HCT116 (cell line): ENCODE data around the gene ELP5. TPM values are rescaled to one million over a fixed set of nuclear protein-coding genes. Genes with fewer than 3 reads are reported as not detected.

ENCODE experiments used
- ATAC-seq: fragments of 200-7000 bp; cut with Tn5 transposase; 2 replicates; pipeline ENCODE4 v1.9.1; 2020; ENCODE audit warnings: mild to moderate bottlenecking, moderate library complexity
- BruUV-seq: library from RNA; stranded (reverse); fragments of 400-500 nt; replicated peaks from 2 replicates; lab custom pipeline; 2021; lab: Mats Ljungman, UMichigan
- CTCF ChIA-PET: fragments of 300-600 bp; sonication (Branson Sonifier 250); formaldehyde crosslinking; loops from one replicate; lab custom pipeline; 2021; ENCODE audit warnings: antibody characterized with exemption; lab: Charles Lee
- POLR2A ChIA-PET: fragments of 300-600, 350-600 bp; sonication (Branson Sonifier 250); formaldehyde crosslinking; loops from one replicate; lab custom pipeline; 2021; ENCODE audit warnings: antibody characterized with exemption; lab: Charles Lee
- RAD21 ChIA-PET, 2 experiments: fragments of 300-600 bp; sonication (Branson Sonifier 250); formaldehyde crosslinking; loops; one replicate each; lab custom pipeline; 2023; ENCODE audit warnings: low total read pairs in 2 of 2; ENCODE audit not compliant: uncharacterized antibody in 2 of 2, unreplicated experiment in 2 of 2, low non-redundant PET in 1 of 2; lab: Charles Lee
- DNase-seq: peaks from one replicate; pipeline ENCODE4 v3.0.0-alpha.2; 2010; ENCODE audit warnings: low read depth, low spot score
- H2AFZ ChIP-seq: fragments of 200-600 bp; shearing (Covaris generic), sonication (generic); 2 replicates; pipeline ENCODE4 v1.6.1; 2017; ENCODE audit warnings: low read depth, mixed run types, mixed read lengths, antibody characterized with exemption, low read length; ENCODE audit not compliant: poor library complexity, severe bottlenecking
- H3K27ac ChIP-seq: 2 replicates; pipeline ENCODE4 v1.5.1; 2012; ENCODE audit warnings: low read depth, low read length
- H3K27me3 ChIP-seq: fragments of 200-600 bp; sonication (generic); 2 replicates; pipeline ENCODE4 v1.6.1; 2016; ENCODE audit warnings: mixed run types, low read length, mixed read lengths; ENCODE audit not compliant: insufficient read depth
- H3K36me3 ChIP-seq, 2 experiments: fragments of 200-500 bp in 1 of 2; fragments of 200-600 bp in 1 of 2; sonication (Bioruptor generic) in 1 of 2; sonication (generic) in 1 of 2; 2 replicates each; pipeline versions ENCODE4 v1.5.1 to v1.6.1; 2014 to 2016; ENCODE audit warnings: low read length in 2 of 2, inconsistent platforms in 1 of 2, mixed read lengths in 1 of 2, mixed run types in 1 of 2; ENCODE audit not compliant: insufficient read depth in 2 of 2, control insufficient read depth in 1 of 2
- H3K4me1 ChIP-seq, 2 experiments: fragments of 200-600 bp in 1 of 2; sonication (generic) in 1 of 2; 2 replicates each; pipeline versions ENCODE4 v1.5.1 to v1.6.1; 2012 to 2017; ENCODE audit warnings: low read length in 2 of 2, inconsistent platforms in 1 of 2, mild to moderate bottlenecking in 1 of 2, mixed read lengths in 1 of 2, mixed run types in 1 of 2, moderate library complexity in 1 of 2; ENCODE audit not compliant: insufficient read depth in 2 of 2, control insufficient read depth in 1 of 2
- H3K4me2 ChIP-seq: fragments of 200-600 bp; sonication (generic); 2 replicates; pipeline ENCODE4 v1.6.1; 2017; ENCODE audit warnings: mixed run types, low read length, mixed read lengths
- H3K4me3 ChIP-seq, 2 experiments: fragments of 200-600 bp in 1 of 2; sonication (generic) in 1 of 2; replicated peaks in 1 of 2; 2 replicates each; pipeline ENCODE4 v1.5.1; 2011 to 2016; ENCODE audit warnings: low read length in 2 of 2, control low read depth in 1 of 2, low read depth in 1 of 2, mild to moderate bottlenecking in 1 of 2, mixed read lengths in 1 of 2, mixed run types in 1 of 2
- H3K79me2 ChIP-seq: fragments of 200-600 bp; sonication (generic); 2 replicates; pipeline ENCODE4 v1.6.1; 2017; ENCODE audit warnings: mild to moderate bottlenecking, mixed run types, low read length, moderate library complexity, mixed read lengths; ENCODE audit not compliant: insufficient read depth
- H3K9ac ChIP-seq: fragments of 200-600 bp; sonication (generic); 2 replicates; pipeline ENCODE4 v1.6.1; 2016; ENCODE audit warnings: low read length, mixed read lengths
- H3K9me2 ChIP-seq: fragments of 200-600 bp; sonication (generic), shearing (Covaris generic); 2 replicates; pipeline ENCODE4 v1.6.1; 2017; ENCODE audit warnings: mixed run types, mild to moderate bottlenecking, moderate library complexity; ENCODE audit not compliant: insufficient read depth
- H3K9me3 ChIP-seq, 2 experiments: fragments of 200-500 bp in 1 of 2; fragments of 200-600 bp in 1 of 2; sonication (Bioruptor generic) in 1 of 2; sonication (generic) in 1 of 2; 2 replicates each; pipeline ENCODE4 v1.6.1; 2014 to 2017; ENCODE audit warnings: low read length in 2 of 2, mixed read lengths in 2 of 2, inconsistent platforms in 1 of 2, low read depth in 1 of 2, mild to moderate bottlenecking in 1 of 2, mixed run types in 1 of 2, moderate library complexity in 1 of 2; ENCODE audit not compliant: control insufficient read depth in 1 of 2, insufficient read depth in 1 of 2
- H4K20me1 ChIP-seq: fragments of 200-600 bp; sonication (generic), shearing (Covaris generic); 2 replicates; pipeline ENCODE4 v1.6.1; 2017; ENCODE audit warnings: mixed run types, mild to moderate bottlenecking, moderate library complexity; ENCODE audit not compliant: insufficient read depth
- CBX3 ChIP-seq: IDR thresholded peaks from 2 replicates; pipeline ENCODE4 v1.6.1; 2012; ENCODE audit warnings: low read depth
- CEBPB ChIP-seq: IDR thresholded peaks from 2 replicates; pipeline ENCODE4 v1.6.1; 2012; ENCODE audit warnings: low read depth
- EGR1 ChIP-seq: IDR thresholded peaks from 2 replicates; pipeline ENCODE4 v1.6.1; 2012; ENCODE audit warnings: low read depth
- ELF1 ChIP-seq: IDR thresholded peaks from 2 replicates; pipeline ENCODE4 v1.6.1; 2012; ENCODE audit warnings: low read depth, borderline replicate concordance
- EZH2 ChIP-seq: fragments of 200-600 bp; sonication (generic); IDR thresholded peaks from 2 replicates; pipeline ENCODE4 v1.6.1; 2017; ENCODE audit warnings: antibody characterized with exemption, mixed run types
- EZH2phosphoT487 ChIP-seq: fragments of 200-600 bp; IDR thresholded peaks from 2 replicates; pipeline ENCODE4 v1.6.1; 2018; ENCODE audit warnings: antibody characterized with exemption, borderline replicate concordance
- JUND ChIP-seq: IDR thresholded peaks from 2 replicates; pipeline ENCODE4 v1.6.1; 2012
- POLR2A ChIP-seq: IDR thresholded peaks from 2 replicates; pipeline ENCODE4 v1.7.0; 2011; ENCODE audit warnings: borderline replicate concordance; ENCODE audit not compliant: insufficient read depth, insufficient read length; ENCODE audit errors: extremely low read depth
- POLR2AphosphoS5 ChIP-seq: IDR thresholded peaks from 2 replicates; pipeline ENCODE4 v1.6.1; 2011; ENCODE audit warnings: mild to moderate bottlenecking, low read depth, low read length, moderate library complexity
- SIN3A ChIP-seq: IDR thresholded peaks from 2 replicates; pipeline ENCODE4 v1.6.1; 2012; ENCODE audit warnings: low read depth
- SRF ChIP-seq: IDR thresholded peaks from 2 replicates; pipeline ENCODE4 v1.6.1; 2012; ENCODE audit warnings: low read depth
- TCF7L2 ChIP-seq: IDR thresholded peaks from 2 replicates; pipeline ENCODE4 v1.7.0; 2011; ENCODE audit warnings: borderline replicate concordance, inconsistent platforms; ENCODE audit not compliant: insufficient read depth, insufficient read length; ENCODE audit errors: extremely low read depth
- YY1 ChIP-seq: IDR thresholded peaks from 2 replicates; pipeline ENCODE4 v1.6.1; 2011; ENCODE audit warnings: low read length, low read depth, moderate library complexity, mild to moderate bottlenecking; ENCODE audit not compliant: insufficient replicate concordance; ENCODE audit errors: extremely low read depth
- ZFX ChIP-seq: fragments of 450-650 bp; IDR thresholded peaks from 2 replicates; pipeline ENCODE4 v1.6.1; 2017
- ZNF274 ChIP-seq: fragments of 200-500 bp; sonication (Bioruptor generic); IDR thresholded peaks from 2 replicates; pipeline ENCODE4 v1.6.1; 2014; ENCODE audit warnings: mild to moderate bottlenecking, low read depth, low read length, inconsistent platforms
- intact Hi-C: fragments of 100-400 bp; cut with micrococcal nuclease; formaldehyde crosslinking; loops from 2 replicates; pipeline ENCODE4 v1.10.0; 2022
- total RNA-seq: library from RNA; stranded (reverse); gene quantifications from one replicate; pipeline ENCODE4 v1.2.1, GENCODE V29; 2021; ENCODE audit not compliant: unreplicated experiment
- TF ChIP-seq, protein P1 (sequence below): IDR thresholded peaks from 2 replicates; pipeline ENCODE4 v1.6.1; 2012
- TF ChIP-seq, protein P2 (sequence below): IDR thresholded peaks from 2 replicates; pipeline ENCODE4 v1.6.1; 2012
- TF ChIP-seq, protein P3 (sequence below), 3 experiments: fragments of 200-600 bp in 1 of 3; sonication (generic) in 1 of 3; IDR thresholded peaks in 2 of 3; conservative IDR thresholded peaks in 1 of 3; 2 replicates each; pipeline ENCODE4 v1.5.1; 2012 to 2017; ENCODE audit warnings: low read depth in 2 of 3, low read length in 2 of 3, antibody characterized with exemption in 1 of 3, borderline replicate concordance in 1 of 3, control low read depth in 1 of 3, mild to moderate bottlenecking in 1 of 3, mixed read lengths in 1 of 3, mixed run types in 1 of 3, moderate library complexity in 1 of 3; ENCODE audit not compliant: insufficient read depth in 1 of 3
- TF ChIP-seq, protein P4 (sequence below): IDR thresholded peaks from 2 replicates; pipeline ENCODE4 v1.6.1; 2011; ENCODE audit warnings: mild to moderate bottlenecking, low read length, moderate library complexity; ENCODE audit not compliant: insufficient replicate concordance; ENCODE audit errors: extremely low read depth
- TF ChIP-seq, protein P5 (sequence below): IDR thresholded peaks from 2 replicates; pipeline ENCODE4 v1.6.1; 2012; ENCODE audit warnings: low read depth

The ELP5 gene
- total RNA-seq, 1 experiment from 2014 or later, result 81.7 TPM

DNA sequence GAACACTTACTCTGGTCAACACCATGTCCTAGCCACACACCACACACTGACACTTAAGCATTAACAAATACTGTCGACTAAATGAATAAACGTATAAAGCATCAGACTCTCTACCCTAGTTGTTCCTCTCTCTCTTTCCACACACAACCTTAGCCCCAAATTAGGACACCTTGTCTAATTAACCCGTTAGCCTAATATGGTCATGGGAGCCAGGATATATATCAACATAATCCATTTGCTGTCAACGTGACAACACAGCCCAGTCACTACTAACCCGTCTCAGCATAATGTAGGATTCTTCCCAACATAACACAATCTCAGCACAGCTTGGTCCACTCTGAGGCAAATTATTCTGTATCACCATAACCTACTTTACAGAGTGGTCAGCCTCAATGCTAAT, 19.9 kb upstream of the ELP5 start:
- H3K4me1 ChIP-seq, result peaks cover 22 to 55% of the 10 kb centered on the region in 2 experiments; a peak in 3 of 4 replicates
- H3K9me3 ChIP-seq, result no peaks in the 10 kb centered on the region
- DNase-seq, result no peak
- TSS peak; percentile 34 for BruUV-seq
- no peak overlapping the region for H2AFZ ChIP-seq
- H3K27me3 ChIP-seq, result no peaks in the 10 kb centered on the region
- no peak overlapping the region for H3K4me3 ChIP-seq
- POLR2A ChIA-PET, result no interaction called here
- no peak for ATAC-seq
- RAD21 ChIA-PET, result no interaction called here
- intact Hi-C loops, result no loop called here
- H3K36me3 ChIP-seq, result peaks cover 46 to 48% of the 10 kb centered on the region in 2 experiments
- peak overlapping the region; percentile 83 for H3K4me2 ChIP-seq
- TF ChIP-seq POLR2AphosphoS5 (no peak), ELF1 (no peak), EZH2phosphoT487 (no peak), YY1 (no peak), JUND (no peak), SRF (no peak), ZFX (no peak), SIN3A (no peak), CBX3 (no peak), EZH2 (no peak), EGR1 (no peak), ZNF274 (no peak), TCF7L2 (no peak), POLR2A (no peak), CEBPB (no peak)
- TF ChIP-seq, protein P1, sequence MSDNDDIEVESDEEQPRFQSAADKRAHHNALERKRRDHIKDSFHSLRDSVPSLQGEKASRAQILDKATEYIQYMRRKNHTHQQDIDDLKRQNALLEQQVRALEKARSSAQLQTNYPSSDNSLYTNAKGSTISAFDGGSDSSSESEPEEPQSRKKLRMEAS, result no peak
- TF ChIP-seq, protein P2, sequence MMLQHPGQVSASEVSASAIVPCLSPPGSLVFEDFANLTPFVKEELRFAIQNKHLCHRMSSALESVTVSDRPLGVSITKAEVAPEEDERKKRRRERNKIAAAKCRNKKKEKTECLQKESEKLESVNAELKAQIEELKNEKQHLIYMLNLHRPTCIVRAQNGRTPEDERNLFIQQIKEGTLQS, result no peak
- TF ChIP-seq, protein P3, sequence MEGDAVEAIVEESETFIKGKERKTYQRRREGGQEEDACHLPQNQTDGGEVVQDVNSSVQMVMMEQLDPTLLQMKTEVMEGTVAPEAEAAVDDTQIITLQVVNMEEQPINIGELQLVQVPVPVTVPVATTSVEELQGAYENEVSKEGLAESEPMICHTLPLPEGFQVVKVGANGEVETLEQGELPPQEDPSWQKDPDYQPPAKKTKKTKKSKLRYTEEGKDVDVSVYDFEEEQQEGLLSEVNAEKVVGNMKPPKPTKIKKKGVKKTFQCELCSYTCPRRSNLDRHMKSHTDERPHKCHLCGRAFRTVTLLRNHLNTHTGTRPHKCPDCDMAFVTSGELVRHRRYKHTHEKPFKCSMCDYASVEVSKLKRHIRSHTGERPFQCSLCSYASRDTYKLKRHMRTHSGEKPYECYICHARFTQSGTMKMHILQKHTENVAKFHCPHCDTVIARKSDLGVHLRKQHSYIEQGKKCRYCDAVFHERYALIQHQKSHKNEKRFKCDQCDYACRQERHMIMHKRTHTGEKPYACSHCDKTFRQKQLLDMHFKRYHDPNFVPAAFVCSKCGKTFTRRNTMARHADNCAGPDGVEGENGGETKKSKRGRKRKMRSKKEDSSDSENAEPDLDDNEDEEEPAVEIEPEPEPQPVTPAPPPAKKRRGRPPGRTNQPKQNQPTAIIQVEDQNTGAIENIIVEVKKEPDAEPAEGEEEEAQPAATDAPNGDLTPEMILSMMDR (IDR thresholded peaks at IDR 0.05 in 2 of 3, conservative IDR thresholded peaks at IDR 0.05 in 1 of 3; ENCODE audit: borderline replicate concordance in 1 of 3, insufficient read depth in 1 of 3, low read depth in 2 of 3, low read length in 2 of 3), result no peak
- TF ChIP-seq, protein P4, sequence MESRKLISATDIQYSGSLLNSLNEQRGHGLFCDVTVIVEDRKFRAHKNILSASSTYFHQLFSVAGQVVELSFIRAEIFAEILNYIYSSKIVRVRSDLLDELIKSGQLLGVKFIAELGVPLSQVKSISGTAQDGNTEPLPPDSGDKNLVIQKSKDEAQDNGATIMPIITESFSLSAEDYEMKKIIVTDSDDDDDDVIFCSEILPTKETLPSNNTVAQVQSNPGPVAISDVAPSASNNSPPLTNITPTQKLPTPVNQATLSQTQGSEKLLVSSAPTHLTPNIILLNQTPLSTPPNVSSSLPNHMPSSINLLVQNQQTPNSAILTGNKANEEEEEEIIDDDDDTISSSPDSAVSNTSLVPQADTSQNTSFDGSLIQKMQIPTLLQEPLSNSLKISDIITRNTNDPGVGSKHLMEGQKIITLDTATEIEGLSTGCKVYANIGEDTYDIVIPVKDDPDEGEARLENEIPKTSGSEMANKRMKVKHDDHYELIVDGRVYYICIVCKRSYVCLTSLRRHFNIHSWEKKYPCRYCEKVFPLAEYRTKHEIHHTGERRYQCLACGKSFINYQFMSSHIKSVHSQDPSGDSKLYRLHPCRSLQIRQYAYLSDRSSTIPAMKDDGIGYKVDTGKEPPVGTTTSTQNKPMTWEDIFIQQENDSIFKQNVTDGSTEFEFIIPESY, result no peak
- TF ChIP-seq, protein P5, sequence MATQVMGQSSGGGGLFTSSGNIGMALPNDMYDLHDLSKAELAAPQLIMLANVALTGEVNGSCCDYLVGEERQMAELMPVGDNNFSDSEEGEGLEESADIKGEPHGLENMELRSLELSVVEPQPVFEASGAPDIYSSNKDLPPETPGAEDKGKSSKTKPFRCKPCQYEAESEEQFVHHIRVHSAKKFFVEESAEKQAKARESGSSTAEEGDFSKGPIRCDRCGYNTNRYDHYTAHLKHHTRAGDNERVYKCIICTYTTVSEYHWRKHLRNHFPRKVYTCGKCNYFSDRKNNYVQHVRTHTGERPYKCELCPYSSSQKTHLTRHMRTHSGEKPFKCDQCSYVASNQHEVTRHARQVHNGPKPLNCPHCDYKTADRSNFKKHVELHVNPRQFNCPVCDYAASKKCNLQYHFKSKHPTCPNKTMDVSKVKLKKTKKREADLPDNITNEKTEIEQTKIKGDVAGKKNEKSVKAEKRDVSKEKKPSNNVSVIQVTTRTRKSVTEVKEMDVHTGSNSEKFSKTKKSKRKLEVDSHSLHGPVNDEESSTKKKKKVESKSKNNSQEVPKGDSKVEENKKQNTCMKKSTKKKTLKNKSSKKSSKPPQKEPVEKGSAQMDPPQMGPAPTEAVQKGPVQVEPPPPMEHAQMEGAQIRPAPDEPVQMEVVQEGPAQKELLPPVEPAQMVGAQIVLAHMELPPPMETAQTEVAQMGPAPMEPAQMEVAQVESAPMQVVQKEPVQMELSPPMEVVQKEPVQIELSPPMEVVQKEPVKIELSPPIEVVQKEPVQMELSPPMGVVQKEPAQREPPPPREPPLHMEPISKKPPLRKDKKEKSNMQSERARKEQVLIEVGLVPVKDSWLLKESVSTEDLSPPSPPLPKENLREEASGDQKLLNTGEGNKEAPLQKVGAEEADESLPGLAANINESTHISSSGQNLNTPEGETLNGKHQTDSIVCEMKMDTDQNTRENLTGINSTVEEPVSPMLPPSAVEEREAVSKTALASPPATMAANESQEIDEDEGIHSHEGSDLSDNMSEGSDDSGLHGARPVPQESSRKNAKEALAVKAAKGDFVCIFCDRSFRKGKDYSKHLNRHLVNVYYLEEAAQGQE, result no peak
- H3K9me2 ChIP-seq, result no peaks in the 10 kb centered on the region
- peaks cover 74% of the 10 kb centered on the region for H3K79me2 ChIP-seq
- H3K27ac ChIP-seq, result no peak overlapping the region
- H3K9ac ChIP-seq, result no peak overlapping the region
- CTCF ChIA-PET, result no interaction called here
- peaks cover 4% of the 10 kb centered on the region; the same call in 1 of the 2 replicates for H4K20me1 ChIP-seq
